Endometrial microvascular endothelial cells (primary cell): Measurements from ENCODE around the gene MAP2K5. TPM values are rescaled to one million over a fixed set of nuclear protein-coding genes. Genes with fewer than 3 reads are reported as not detected.

Experiments used
- in situ Hi-C: cut with HindIII; loops from 2 replicates; pipeline ENCODE4 v1.10.0; 2017; ENCODE audit warnings: low sequenced_read_pairs, low pct_unique_long_range_greater_than_20kb; ENCODE audit errors: inconsistent ontology term
- total RNA-seq: library from RNA; depleted of rRNA; stranded (reverse); fragments of >200 nt; gene quantifications from one replicate; pipeline ENCODE4 v1.2.3, GENCODE V29; 2015; ENCODE audit errors: inconsistent ontology term

MAP2K5 gene
- total RNA-seq, 1 donor from 2014 or later = 6.2 TPM

GRCh38 chr15:67579967-67580366, 37.5 kb downstream of the MAP2K5 start:
- in situ Hi-C loops = no loop called here

- in situ Hi-C loops = no loop called here
Observed at GRCh38 chr15:67584157-67584556, 41.7 kb downstream of the MAP2K5 start.

DNA sequence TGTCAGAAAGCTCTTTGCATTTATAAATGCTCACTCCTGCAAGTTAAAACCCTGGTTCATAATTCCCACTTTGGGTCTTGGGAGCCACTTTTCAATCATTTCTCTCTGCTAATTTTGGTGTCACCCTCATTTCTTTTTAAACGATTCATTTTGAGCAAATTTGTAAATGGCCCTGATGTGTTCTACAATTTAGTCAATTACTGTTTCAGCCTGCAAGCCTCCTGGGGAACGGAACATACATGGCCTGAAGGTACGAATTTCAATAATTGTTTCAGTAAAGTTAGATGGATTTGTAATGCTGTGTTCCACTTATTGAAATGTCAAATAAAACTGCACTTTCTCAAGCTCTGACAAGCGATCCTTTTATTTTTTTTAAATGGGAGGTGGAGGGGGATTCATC, 43.2 kb downstream of the MAP2K5 start:
- in situ Hi-C loops = no loop called here

DNA sequence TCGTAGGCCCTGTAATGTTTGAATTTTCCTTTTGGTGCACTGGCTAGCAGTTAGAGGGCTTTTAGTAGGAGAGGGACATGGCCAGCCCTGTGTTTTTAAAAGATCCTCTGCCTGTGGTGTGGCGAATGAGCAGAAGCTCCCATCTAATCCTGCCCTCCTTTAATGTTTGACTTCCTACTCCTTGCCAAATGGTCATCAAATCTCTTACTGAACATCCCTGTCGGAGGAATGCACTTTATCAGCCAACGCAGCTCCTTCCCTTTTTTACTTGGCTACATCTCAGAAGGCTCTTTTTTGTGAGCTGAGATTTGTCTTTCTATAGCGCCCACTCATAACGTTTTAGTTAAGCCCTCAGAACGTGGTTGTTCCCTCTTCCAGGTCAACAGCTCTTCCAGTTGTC, 44.8 kb downstream of the MAP2K5 start:
- in situ Hi-C loops = no loop called here

GRCh38 chr15:67587754-67588153, 45.3 kb downstream of the MAP2K5 start:
- in situ Hi-C loops = no loop called here

DNA sequence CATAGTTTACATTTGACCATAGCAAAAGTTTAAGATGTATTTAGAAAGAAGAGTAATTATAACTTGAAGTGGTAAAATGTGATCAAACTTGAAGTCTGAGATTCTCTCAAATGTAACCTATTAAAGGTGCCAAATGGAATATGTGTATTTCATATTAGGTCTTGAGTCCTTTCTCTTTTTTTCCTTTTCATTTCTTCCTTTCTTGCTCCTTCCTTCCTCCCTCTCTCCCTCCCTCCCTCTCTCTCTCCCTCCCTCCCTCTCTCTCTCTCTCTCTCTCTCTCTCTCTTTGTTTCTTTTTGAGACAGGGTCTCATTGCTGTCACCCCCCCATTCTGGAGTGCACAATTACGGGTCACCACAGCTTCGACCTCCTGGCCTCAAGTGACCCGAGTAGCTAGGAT, 47.7 kb downstream of the MAP2K5 start:
- in situ Hi-C loops = no loop called here

DNA sequence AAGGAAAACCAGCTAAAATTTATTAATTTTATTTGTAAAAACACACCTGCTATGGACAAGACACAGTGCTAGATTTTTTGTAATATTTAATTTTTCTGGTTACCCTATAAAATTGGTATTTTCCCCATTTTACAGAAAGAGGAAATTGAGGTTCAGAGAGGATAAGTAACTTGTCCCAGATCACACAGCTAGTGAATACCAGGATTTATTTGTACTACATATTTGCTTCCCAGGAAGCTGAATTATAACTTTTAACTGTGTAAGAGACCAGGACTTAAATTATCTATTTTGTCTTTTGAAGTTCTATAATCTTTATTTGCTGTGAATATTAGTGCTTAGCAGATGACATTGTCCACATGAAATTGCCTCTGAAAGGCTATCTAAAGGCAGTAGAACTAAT, 49.7 kb downstream of the MAP2K5 start:
- in situ Hi-C loops = no loop called here

DNA sequence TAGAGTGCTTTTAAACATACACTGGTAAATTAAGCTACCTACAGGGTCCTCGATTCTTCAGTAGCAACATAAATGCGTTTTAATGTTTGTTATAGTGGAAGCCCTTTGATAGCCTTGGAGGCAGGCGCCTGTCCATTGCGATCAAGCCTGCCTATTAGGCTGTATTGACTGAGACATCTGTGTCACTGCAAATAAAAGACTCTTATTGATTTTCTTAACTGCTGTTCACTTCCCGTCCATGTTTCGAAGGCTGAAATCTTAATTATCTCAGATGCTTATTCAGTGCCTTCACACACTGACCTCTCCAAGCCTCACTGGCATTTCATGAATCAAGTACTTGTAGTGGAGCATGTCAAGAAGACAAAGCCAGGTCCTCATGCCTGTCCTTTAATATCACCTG, 51.1 kb downstream of the MAP2K5 start:
- in situ Hi-C loops = no loop called here

DNA sequence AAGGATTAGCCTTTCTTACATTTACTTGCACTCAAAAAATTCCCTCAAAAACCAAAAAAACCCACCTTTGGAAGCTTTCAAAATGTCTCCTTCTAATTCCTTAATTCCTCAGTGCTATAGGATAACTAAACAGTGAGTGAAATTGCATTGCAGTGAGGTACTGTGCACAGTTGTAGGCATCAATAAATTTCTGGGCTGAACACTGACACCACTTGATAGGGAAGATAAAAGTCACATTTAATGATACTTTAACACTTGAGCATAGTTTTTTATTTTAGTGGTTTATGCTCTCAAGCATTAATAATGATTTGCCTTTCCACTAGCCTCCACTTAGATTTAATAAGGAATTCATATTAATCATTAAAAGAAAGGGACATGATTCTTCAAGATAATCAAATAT, 52.3 kb downstream of the MAP2K5 start:
- in situ Hi-C loops = no loop called here

DNA sequence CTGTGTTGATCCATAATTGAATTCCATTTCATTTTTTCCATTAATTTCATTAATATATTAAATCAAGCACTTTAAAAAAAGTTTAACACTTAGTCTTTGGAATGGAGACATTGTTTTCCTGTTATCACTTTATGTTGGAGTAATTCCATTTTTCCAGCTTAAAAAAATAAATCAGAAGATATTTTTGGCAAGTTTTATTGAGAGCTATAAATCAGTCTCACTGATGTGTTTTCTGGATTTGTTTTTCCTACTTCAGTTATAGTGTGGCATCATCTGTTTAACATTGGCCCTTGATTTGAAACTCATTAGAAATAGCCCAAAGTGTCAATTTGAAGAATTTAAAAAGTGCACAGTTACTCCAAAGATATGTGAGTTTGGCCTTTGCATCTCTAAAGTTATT, 53.1 kb downstream of the MAP2K5 start:
- in situ Hi-C loops = no loop called here

- in situ Hi-C loops = no loop called here
Observed at GRCh38 chr15:67601073-67601472, 58.6 kb downstream of the MAP2K5 start.

DNA sequence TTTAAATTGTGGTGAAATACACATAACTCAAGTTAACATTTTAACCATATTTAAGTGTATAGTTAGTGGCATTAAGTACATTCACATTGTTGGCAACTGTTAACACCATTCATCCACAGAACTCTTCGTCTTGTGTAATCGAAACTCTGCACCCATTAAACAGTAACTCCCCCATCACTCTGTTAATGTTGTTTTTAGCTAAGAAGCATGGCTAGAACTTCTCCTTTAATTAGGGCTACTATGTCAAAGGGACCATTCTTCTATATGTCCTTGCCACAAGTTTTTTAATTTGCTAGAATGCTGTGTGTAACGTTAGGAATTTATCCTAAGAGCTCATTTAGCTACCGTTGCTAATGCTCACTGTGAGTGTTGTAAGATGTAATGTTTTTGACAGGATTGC, 60.6 kb downstream of the MAP2K5 start:
- in situ Hi-C loops = no loop called here

- in situ Hi-C loops = no loop called here
Observed at GRCh38 chr15:67605871-67606270, 63.4 kb downstream of the MAP2K5 start.

GRCh38 chr15:67606742-67607141, 64.2 kb downstream of the MAP2K5 start:
- in situ Hi-C loops = no loop called here

- in situ Hi-C loops = no loop called here
Observed at GRCh38 chr15:67607329-67607728, 64.8 kb downstream of the MAP2K5 start.

GRCh38 chr15:67607959-67608637, 65.6 kb downstream of the MAP2K5 start:
- in situ Hi-C loops = no loop called here

DNA sequence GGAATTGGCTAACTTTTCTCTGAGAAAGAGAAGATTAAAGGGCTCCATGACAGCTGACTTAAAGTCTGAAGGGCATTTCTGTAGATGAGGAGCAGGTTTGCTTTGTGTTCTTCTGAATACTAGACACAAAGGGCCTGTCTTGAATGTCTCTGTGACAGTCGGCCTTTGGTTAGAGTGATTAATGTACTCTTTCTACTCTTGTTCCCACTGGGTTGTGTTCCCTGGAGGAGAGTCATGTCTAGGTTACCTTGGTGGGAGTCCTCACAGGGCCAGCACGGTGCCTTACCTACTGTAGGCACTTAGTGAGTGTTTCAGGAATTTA, 66.1 kb downstream of the MAP2K5 start:
- in situ Hi-C loops = no loop called here

DNA sequence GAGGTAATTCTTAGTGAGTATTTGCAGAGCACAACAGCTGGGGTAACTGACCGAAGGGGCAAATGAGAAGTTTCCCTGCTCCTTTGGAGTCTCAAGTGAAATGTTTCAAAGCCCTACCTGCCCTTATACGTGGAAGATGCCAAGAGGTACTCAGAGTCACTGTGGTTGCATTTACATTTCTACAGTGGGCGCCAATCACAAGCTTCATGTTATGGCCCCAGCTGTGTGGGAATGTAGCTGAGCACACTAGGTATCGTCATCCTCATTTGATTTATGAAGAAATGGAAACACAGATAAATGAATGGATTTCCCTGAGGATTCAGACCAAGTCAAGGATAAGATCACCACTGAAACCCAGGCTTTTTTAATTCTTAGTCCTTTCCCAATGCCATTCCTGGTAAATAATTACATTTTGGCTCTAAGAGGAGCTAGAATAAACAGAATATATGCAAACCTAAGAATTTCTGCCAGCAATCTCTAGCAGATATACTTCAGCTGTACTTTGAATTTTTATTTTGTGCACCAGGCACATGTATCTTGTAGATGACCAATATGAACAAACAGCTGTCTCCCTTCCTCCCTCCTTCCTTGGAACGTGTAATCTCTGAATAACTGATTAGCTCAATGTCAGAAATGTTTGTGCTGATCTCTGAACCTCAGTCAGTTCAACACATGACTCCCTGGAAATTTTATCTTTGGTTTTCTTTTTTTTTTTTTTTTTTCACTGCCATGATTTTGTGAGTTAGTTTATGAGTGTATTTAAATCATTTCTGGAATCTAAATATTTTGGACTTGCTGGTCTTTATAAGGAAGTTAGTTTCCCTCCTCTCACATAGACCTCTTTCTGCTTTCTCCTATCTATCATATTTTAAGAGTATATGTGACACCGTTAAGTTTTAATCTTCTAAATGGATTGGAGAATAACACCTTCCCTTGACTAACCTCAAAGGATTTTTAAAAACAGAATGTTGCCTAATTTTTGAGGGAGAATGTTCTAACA, 69.2 kb downstream of the MAP2K5 start:
- in situ Hi-C loops = no loop called here

- in situ Hi-C loops = no loop called here
Observed at GRCh38 chr15:67613211-67613610, 70.7 kb downstream of the MAP2K5 start.

DNA sequence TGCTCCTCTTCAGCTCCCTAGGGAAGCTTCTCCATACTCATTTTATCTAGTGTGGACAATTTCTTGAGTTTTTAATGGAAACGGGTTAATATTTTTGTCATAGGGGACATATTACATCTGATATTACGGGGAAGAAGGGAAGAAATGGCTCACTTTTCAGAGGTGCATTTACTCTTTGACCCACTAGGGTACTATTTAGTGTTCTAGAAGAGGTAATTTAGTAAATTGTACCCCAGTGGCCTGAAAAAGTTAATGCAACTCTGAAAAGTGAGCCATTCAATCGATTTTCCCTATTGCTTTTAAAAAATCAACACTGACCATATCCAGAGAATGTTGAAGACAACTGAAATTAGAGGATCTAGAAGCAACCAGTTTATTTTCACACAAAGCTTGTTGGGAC, 71.2 kb downstream of the MAP2K5 start:
- in situ Hi-C loops = no loop called here
